HEK293 (cell line): ENCODE results near the gene BFAR.

Experiments used
- CTCF ChIP-seq: fragments of 450-650 bp; formaldehyde crosslinking; IDR thresholded peaks from 2 replicates; pipeline ENCODE4 v1.5.1; 2016; ENCODE audit warnings: missing biosample characterization, missing genetic modification characterization
- HOXC10 ChIP-seq: sonication (generic); formaldehyde crosslinking; IDR thresholded peaks from 2 replicates; pipeline ENCODE4 v1.8.1; 2023; ENCODE audit warnings: mild to moderate bottlenecking, missing genetic modification reagents
- HOXD13 ChIP-seq: sonication (generic); formaldehyde crosslinking; IDR thresholded peaks from 2 replicates; pipeline ENCODE4 v1.8.0; 2022; ENCODE audit warnings: missing genetic modification reagents, borderline replicate concordance
- KLF8 ChIP-seq: fragments of 450-650 bp; formaldehyde crosslinking; IDR thresholded peaks from 2 replicates; pipeline ENCODE4 v1.5.1; 2016; ENCODE audit warnings: missing biosample characterization, missing genetic modification characterization
- PRDM4 ChIP-seq: fragments of 450-650 bp; formaldehyde crosslinking; IDR thresholded peaks from 2 replicates; pipeline ENCODE4 v1.5.1; 2017; ENCODE audit warnings: missing biosample characterization, missing genetic modification characterization
- SALL2 ChIP-seq: fragments of 450-650 bp; formaldehyde crosslinking; IDR thresholded peaks from 2 replicates; pipeline ENCODE4 v1.5.0; 2017; ENCODE audit warnings: missing biosample characterization, mild to moderate bottlenecking, missing genetic modification characterization, borderline replicate concordance
- SETDB1 ChIP-seq: IDR thresholded peaks from one replicate; pipeline ENCODE4 v1.6.1; 2017; ENCODE audit warnings: mild to moderate bottlenecking, low read length, moderate library complexity, mixed read lengths; ENCODE audit not compliant: insufficient read length
- ZBTB49 ChIP-seq: fragments of 450-650 bp; formaldehyde crosslinking; IDR thresholded peaks from 2 replicates; pipeline ENCODE4 v1.5.1; 2016; ENCODE audit warnings: missing biosample characterization, missing genetic modification characterization, low read depth
- ZFP3 ChIP-seq: fragments of 450-650 bp; formaldehyde crosslinking; IDR thresholded peaks from 2 replicates; pipeline ENCODE4 v1.5.1; 2016; ENCODE audit warnings: low read depth, missing biosample characterization, missing genetic modification characterization
- ZFP69B ChIP-seq: fragments of 450-650 bp; formaldehyde crosslinking; IDR thresholded peaks from 2 replicates; pipeline ENCODE4 v1.5.1; 2016; ENCODE audit warnings: missing biosample characterization, missing genetic modification characterization
- ZNF157 ChIP-seq: fragments of 450-650 bp; formaldehyde crosslinking; IDR thresholded peaks from 2 replicates; pipeline ENCODE4 v1.5.1; 2016; ENCODE audit warnings: missing biosample characterization, missing genetic modification characterization
- ZNF169 ChIP-seq: fragments of 450-650 bp; formaldehyde crosslinking; IDR thresholded peaks from 2 replicates; pipeline ENCODE4 v1.5.1; 2016; ENCODE audit warnings: missing biosample characterization, missing genetic modification characterization
- ZNF214 ChIP-seq: fragments of 450-650 bp; formaldehyde crosslinking; IDR thresholded peaks from 2 replicates; pipeline ENCODE4 v1.5.1; 2017; ENCODE audit warnings: missing biosample characterization, mild to moderate bottlenecking, missing genetic modification characterization, borderline replicate concordance
- ZNF404 ChIP-seq: fragments of 450-650 bp; formaldehyde crosslinking; IDR thresholded peaks from 2 replicates; pipeline ENCODE4 v1.5.1; 2017; ENCODE audit warnings: missing biosample characterization, missing genetic modification characterization
- ZNF473 ChIP-seq: fragments of 450-650 bp; formaldehyde crosslinking; IDR thresholded peaks from 2 replicates; pipeline ENCODE4 v1.5.1; 2017; ENCODE audit warnings: missing biosample characterization, missing genetic modification characterization
- ZNF501 ChIP-seq: fragments of 450-650 bp; formaldehyde crosslinking; IDR thresholded peaks from 2 replicates; pipeline ENCODE4 v1.5.1; 2016; ENCODE audit warnings: missing biosample characterization, missing genetic modification characterization
- ZNF560 ChIP-seq: fragments of 450-650 bp; formaldehyde crosslinking; IDR thresholded peaks from 2 replicates; pipeline ENCODE4 v1.5.1; 2017; ENCODE audit warnings: missing biosample characterization, missing genetic modification characterization, borderline replicate concordance
- ZNF610 ChIP-seq: fragments of 450-650 bp; formaldehyde crosslinking; IDR thresholded peaks from 2 replicates; pipeline ENCODE4 v1.5.1; 2016; ENCODE audit warnings: missing biosample characterization, missing genetic modification characterization, borderline replicate concordance
- ZNF707 ChIP-seq: fragments of 450-650 bp; formaldehyde crosslinking; IDR thresholded peaks from 2 replicates; pipeline ENCODE4 v1.5.1; 2016; ENCODE audit warnings: missing biosample characterization, missing genetic modification characterization
- ZNF776 ChIP-seq: fragments of 450-650 bp; formaldehyde crosslinking; IDR thresholded peaks from 2 replicates; pipeline ENCODE4 v1.5.0; 2017; ENCODE audit warnings: missing biosample characterization, missing genetic modification characterization, borderline replicate concordance
- ZNF843 ChIP-seq: fragments of 450-650 bp; formaldehyde crosslinking; IDR thresholded peaks from 2 replicates; pipeline ENCODE4 v1.5.1; 2016; ENCODE audit warnings: missing biosample characterization, missing genetic modification characterization
- ZSCAN5A ChIP-seq: fragments of 450-650 bp; formaldehyde crosslinking; IDR thresholded peaks from 2 replicates; pipeline ENCODE4 v1.5.1; 2016; ENCODE audit warnings: missing biosample characterization, missing genetic modification characterization
- TF ChIP-seq, protein P1 (sequence below): fragments of 450-650 bp; formaldehyde crosslinking; IDR thresholded peaks from 2 replicates; pipeline ENCODE4 v1.5.1; 2017; ENCODE audit warnings: missing biosample characterization, missing genetic modification characterization
- TF ChIP-seq, protein P2 (sequence below): fragments of 450-650 bp; formaldehyde crosslinking; IDR thresholded peaks from 2 replicates; pipeline ENCODE4 v1.5.1; 2016; ENCODE audit warnings: missing biosample characterization, missing genetic modification characterization
- TF ChIP-seq, protein P3 (sequence below): fragments of 450-650 bp; formaldehyde crosslinking; IDR thresholded peaks from 2 replicates; pipeline ENCODE4 v1.5.1; 2016; ENCODE audit warnings: missing biosample characterization, missing genetic modification characterization

Gene BFAR

DNA sequence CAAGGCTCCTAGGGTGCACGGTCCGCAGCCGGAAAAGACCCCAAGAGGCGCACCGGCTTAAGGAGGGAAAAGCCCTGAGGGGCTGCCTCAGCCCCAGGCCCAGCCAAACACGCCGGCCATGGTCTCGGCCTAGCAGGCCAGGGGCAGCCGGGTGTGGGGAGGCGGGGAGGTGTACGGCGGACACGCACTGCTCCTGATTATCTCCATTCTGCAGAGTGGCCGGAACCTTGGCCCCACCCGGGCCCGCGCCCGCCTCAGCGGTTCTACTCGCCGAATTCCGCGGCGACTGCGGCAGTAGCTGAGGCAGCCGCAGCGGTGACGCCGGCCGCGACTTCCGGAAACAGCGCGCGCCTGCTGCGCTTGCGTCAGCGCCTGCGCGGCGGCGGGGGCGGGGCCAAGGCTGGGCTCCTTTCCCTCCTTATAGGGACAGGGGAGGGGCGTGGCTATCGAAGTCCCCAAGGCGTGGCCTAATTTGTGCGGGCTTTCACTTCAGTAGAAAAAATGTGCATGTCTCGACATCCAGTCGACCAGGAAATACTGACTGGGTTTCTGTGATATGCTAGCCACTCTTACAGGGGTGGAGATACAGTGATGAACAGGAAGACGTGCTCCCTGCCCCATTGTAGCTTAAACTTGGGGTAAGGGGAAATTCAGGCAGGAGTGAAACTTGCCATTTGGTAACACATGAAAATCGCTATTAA, 2.7 kb upstream of the BFAR start, which contains the start of gene PARN (continued):
- TF ChIP-seq ZNF501 (tag by site-specific recombination) (peak; percentile 69; the same call in 1 of the 2 replicates), ZSCAN5A (tag by site-specific recombination) (0 out of 2 replicates have a peak, but pooled peaks have one; percentile 31), HOXD13 (CRISPR knock-in tag) (no peak), ZNF404 (no peak), ZFP3 (tag by site-specific recombination) (no peak), HOXC10 (CRISPR knock-in tag) (no peak), ZFP69B (tag by site-specific recombination) (peak; percentile 80), SETDB1 (no peak), ZNF169 (tag by site-specific recombination) (no peak), ZNF707 (tag by site-specific recombination) (no peak), SALL2 (tag by site-specific recombination) (no peak), ZNF157 (tag by site-specific recombination) (no peak), ZNF214 (no peak), KLF8 (tag by site-specific recombination) (peak; percentile 59; the same call in 1 of the 2 replicates), ZNF610 (peak; percentile 34; the same call in 1 of the 2 replicates), CTCF (tag by site-specific recombination) (no peak), ZNF560 (no peak), ZBTB49 (tag by site-specific recombination) (no peak), PRDM4 (tag by site-specific recombination) (no peak), ZNF843 (tag by site-specific recombination) (0 out of 2 replicates have a peak, but pooled peaks have one; percentile 31), ZNF473 (no peak), ZNF776 (tag by site-specific recombination) (no peak)
- TF ChIP-seq, protein P1, sequence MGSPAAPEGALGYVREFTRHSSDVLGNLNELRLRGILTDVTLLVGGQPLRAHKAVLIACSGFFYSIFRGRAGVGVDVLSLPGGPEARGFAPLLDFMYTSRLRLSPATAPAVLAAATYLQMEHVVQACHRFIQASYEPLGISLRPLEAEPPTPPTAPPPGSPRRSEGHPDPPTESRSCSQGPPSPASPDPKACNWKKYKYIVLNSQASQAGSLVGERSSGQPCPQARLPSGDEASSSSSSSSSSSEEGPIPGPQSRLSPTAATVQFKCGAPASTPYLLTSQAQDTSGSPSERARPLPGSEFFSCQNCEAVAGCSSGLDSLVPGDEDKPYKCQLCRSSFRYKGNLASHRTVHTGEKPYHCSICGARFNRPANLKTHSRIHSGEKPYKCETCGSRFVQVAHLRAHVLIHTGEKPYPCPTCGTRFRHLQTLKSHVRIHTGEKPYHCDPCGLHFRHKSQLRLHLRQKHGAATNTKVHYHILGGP (tag by site-specific recombination), result no peak
- TF ChIP-seq, protein P2, sequence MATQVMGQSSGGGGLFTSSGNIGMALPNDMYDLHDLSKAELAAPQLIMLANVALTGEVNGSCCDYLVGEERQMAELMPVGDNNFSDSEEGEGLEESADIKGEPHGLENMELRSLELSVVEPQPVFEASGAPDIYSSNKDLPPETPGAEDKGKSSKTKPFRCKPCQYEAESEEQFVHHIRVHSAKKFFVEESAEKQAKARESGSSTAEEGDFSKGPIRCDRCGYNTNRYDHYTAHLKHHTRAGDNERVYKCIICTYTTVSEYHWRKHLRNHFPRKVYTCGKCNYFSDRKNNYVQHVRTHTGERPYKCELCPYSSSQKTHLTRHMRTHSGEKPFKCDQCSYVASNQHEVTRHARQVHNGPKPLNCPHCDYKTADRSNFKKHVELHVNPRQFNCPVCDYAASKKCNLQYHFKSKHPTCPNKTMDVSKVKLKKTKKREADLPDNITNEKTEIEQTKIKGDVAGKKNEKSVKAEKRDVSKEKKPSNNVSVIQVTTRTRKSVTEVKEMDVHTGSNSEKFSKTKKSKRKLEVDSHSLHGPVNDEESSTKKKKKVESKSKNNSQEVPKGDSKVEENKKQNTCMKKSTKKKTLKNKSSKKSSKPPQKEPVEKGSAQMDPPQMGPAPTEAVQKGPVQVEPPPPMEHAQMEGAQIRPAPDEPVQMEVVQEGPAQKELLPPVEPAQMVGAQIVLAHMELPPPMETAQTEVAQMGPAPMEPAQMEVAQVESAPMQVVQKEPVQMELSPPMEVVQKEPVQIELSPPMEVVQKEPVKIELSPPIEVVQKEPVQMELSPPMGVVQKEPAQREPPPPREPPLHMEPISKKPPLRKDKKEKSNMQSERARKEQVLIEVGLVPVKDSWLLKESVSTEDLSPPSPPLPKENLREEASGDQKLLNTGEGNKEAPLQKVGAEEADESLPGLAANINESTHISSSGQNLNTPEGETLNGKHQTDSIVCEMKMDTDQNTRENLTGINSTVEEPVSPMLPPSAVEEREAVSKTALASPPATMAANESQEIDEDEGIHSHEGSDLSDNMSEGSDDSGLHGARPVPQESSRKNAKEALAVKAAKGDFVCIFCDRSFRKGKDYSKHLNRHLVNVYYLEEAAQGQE, result peak; percentile 54; the same call in 1 of the 2 replicates
- TF ChIP-seq, protein P3, sequence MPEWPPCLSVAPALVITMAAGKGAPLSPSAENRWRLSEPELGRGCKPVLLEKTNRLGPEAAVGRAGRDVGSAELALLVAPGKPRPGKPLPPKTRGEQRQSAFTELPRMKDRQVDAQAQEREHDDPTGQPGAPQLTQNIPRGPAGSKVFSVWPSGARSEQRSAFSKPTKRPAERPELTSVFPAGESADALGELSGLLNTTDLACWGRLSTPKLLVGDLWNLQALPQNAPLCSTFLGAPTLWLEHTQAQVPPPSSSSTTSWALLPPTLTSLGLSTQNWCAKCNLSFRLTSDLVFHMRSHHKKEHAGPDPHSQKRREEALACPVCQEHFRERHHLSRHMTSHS (tag by site-specific recombination), result no peak
